HepG2 (cell line): Measurements from ENCODE around the gene CDK7. TPM values are rescaled to one million over a fixed set of nuclear protein-coding genes. Genes with fewer than 3 reads are reported as not detected.

ENCODE experiments used
- ATAC-seq: fragments of 200-7000 bp; cut with Tn5 transposase; 3 replicates; pipeline ENCODE4 v1.9.1; 2020; ENCODE audit warnings: mild to moderate bottlenecking, moderate library complexity
- BruUV-seq: library from RNA; stranded (reverse); fragments of 400-500 nt; replicated peaks from 2 replicates; lab custom pipeline; 2021; lab: Mats Ljungman, UMichigan
- CTCF ChIA-PET: fragments of 300-600 bp; formaldehyde crosslinking; extraction: SDS; loops from one replicate; lab custom pipeline; 2021; ENCODE audit warnings: low total read pairs, inconsistent platforms, low intra/inter-chr PET ratio; lab: Yijun Ruan, JAX
- POLR2A ChIA-PET: fragments of 350-600 bp; sonication (Branson Sonifier 250); formaldehyde crosslinking; loops from one replicate; lab custom pipeline; 2020; ENCODE audit warnings: antibody characterized with exemption, inconsistent platforms; lab: Yijun Ruan, JAX
- DNase-seq: peaks from one replicate; pipeline ENCODE4 v3.0.0-alpha.2; 2015; ENCODE audit warnings: low spot score
- FAIRE-seq: peaks from 3 replicates; lab custom pipeline; 2011; peaks lifted over from hg19 to GRCh38; lab: Jason Lieb, UNC
- H2AFZ ChIP-seq: one replicate; pipeline ENCODE4 v1.6.1; 2011; ENCODE audit warnings: low read length, inconsistent platforms
- H3K27ac ChIP-seq: fragments of 300-600 bp; 3 replicates; pipeline ENCODE4 v1.8.0; 2011; ENCODE audit warnings: mixed run types, mild to moderate bottlenecking, mixed read lengths, low read length, inconsistent platforms; ENCODE audit not compliant: insufficient read depth; ENCODE audit errors: extremely low read length
- H3K27me3 ChIP-seq, 2 experiments: fragments of 200-600 bp in 1 of 2; 2 replicates in 1 of 2; 3 replicates in 1 of 2; pipeline versions ENCODE4 v1.6.0 to v1.8.0; 2011; ENCODE audit warnings: low read length in 2 of 2, mild to moderate bottlenecking in 2 of 2, moderate library complexity in 2 of 2, inconsistent platforms in 1 of 2; ENCODE audit not compliant: insufficient read depth in 2 of 2, control insufficient read depth in 1 of 2
- H3K36me3 ChIP-seq, 2 experiments: fragments of 200-600 bp in 1 of 2; replicated peaks in 1 of 2; 2 replicates in 1 of 2; 3 replicates in 1 of 2; pipeline versions ENCODE4 v1.5.1 to v1.8.0; 2011; ENCODE audit warnings: low read length in 2 of 2, inconsistent platforms in 1 of 2; ENCODE audit not compliant: insufficient read depth in 2 of 2, control insufficient read depth in 1 of 2
- H3K4me1 ChIP-seq: 2 replicates; pipeline ENCODE4 v1.5.1; 2012; ENCODE audit warnings: low read length, inconsistent platforms; ENCODE audit not compliant: insufficient read depth
- H3K4me2 ChIP-seq: 2 replicates; pipeline ENCODE4 v1.6.0; 2011; ENCODE audit warnings: low read depth, low read length, inconsistent platforms
- H3K4me3 ChIP-seq, 3 experiments: fragments of 200-600 bp in 1 of 3; sonication (generic), shearing (Covaris generic) in 1 of 3; replicated peaks in 1 of 3; 2 replicates each; pipeline ENCODE4 v1.5.1; 2011 to 2016; ENCODE audit warnings: low read length in 3 of 3, inconsistent platforms in 2 of 3, low read depth in 2 of 3, mild to moderate bottlenecking in 2 of 3, control low read depth in 1 of 3, mixed read lengths in 1 of 3; ENCODE audit not compliant: insufficient read depth in 1 of 3
- H3K79me2 ChIP-seq: one replicate; pipeline ENCODE4 v1.6.1; 2011; ENCODE audit warnings: low read length, inconsistent platforms; ENCODE audit not compliant: insufficient read depth
- H3K9ac ChIP-seq: 2 replicates; pipeline ENCODE4 v1.6.0; 2011; ENCODE audit warnings: mild to moderate bottlenecking, low read depth, low read length, inconsistent platforms; ENCODE audit not compliant: insufficient read depth
- H3K9me3 ChIP-seq: 2 replicates; pipeline ENCODE4 v1.5.1; 2012; ENCODE audit warnings: mild to moderate bottlenecking, low read length
- H4K20me1 ChIP-seq: 2 replicates; pipeline ENCODE4 v1.6.0; 2011; ENCODE audit warnings: inconsistent platforms, mild to moderate bottlenecking, low read length, moderate library complexity; ENCODE audit not compliant: insufficient read depth
- ARNT ChIP-seq: fragments of 450-650 bp; IDR thresholded peaks from 2 replicates; pipeline ENCODE4 v1.6.1; 2017
- CCAR2 ChIP-seq: fragments of 200-400 bp; formaldehyde crosslinking; optimal IDR thresholded peaks from 2 replicates; pipeline ENCODE3; 2018; ENCODE audit warnings: low read depth, mild to moderate bottlenecking, low read length, moderate library complexity
- KDM6A ChIP-seq: IDR thresholded peaks from 2 replicates; pipeline ENCODE4 v1.6.1; 2016; ENCODE audit warnings: low read depth
- MED8 ChIP-seq: sonication (generic); formaldehyde crosslinking; IDR thresholded peaks from 2 replicates; pipeline ENCODE4 v1.8.1; 2023; ENCODE audit warnings: mild to moderate bottlenecking, missing genetic modification reagents; ENCODE audit not compliant: insufficient replicate concordance
- MEIS1 ChIP-seq: sonication (generic); formaldehyde crosslinking; IDR thresholded peaks from 2 replicates; pipeline ENCODE4 v1.9.0; 2021; ENCODE audit warnings: mild to moderate bottlenecking, missing genetic modification reagents, moderate library complexity, borderline replicate concordance
- MLLT10 ChIP-seq: sonication (generic); formaldehyde crosslinking; IDR thresholded peaks from 2 replicates; pipeline ENCODE4 v1.4.0; 2020; ENCODE audit warnings: missing genetic modification reagents
- MTA3 ChIP-seq: sonication (generic); formaldehyde crosslinking; IDR thresholded peaks from 2 replicates; pipeline ENCODE4 v1.4.0; 2020; ENCODE audit warnings: missing genetic modification reagents
- RFX1 ChIP-seq: fragments of 450-650 bp; IDR thresholded peaks from 2 replicates; pipeline ENCODE4 v1.6.1; 2017
- SOX13 ChIP-seq, 3 experiments: fragments of 450-650 bp in 1 of 3; sonication (generic) in 1 of 3; formaldehyde crosslinking in 1 of 3; IDR thresholded peaks in 2 of 3; conservative IDR thresholded peaks in 1 of 3; 2 replicates each; pipeline versions ENCODE4 v1.5.0 to v1.6.1; 2016 to 2020; ENCODE audit warnings: antibody characterized with exemption in 1 of 3, mild to moderate bottlenecking in 1 of 3, missing compliant biosample characterization in 1 of 3, missing genetic modification reagents in 1 of 3, moderate library complexity in 1 of 3
- ZNF333 ChIP-seq: sonication (generic); formaldehyde crosslinking; IDR thresholded peaks from 2 replicates; pipeline ENCODE4 v1.4.0; 2020; ENCODE audit warnings: mild to moderate bottlenecking, missing genetic modification reagents, borderline replicate concordance
- ZNF746 ChIP-seq: sonication (generic); formaldehyde crosslinking; IDR thresholded peaks from 2 replicates; pipeline ENCODE4 v1.8.0; 2022; ENCODE audit warnings: mild to moderate bottlenecking, missing genetic modification reagents
- ZNF773 ChIP-seq: sonication (generic); formaldehyde crosslinking; IDR thresholded peaks from 2 replicates; pipeline ENCODE4 v1.4.0; 2020; ENCODE audit warnings: missing genetic modification reagents, borderline replicate concordance
- ZNF777 ChIP-seq: sonication (generic); formaldehyde crosslinking; IDR thresholded peaks from 2 replicates; pipeline ENCODE4 v1.4.0; 2020; ENCODE audit warnings: missing genetic modification reagents
- ZSCAN31 ChIP-seq: sonication (generic); formaldehyde crosslinking; IDR thresholded peaks from 2 replicates; pipeline ENCODE4 v1.5.0; 2020; ENCODE audit warnings: low read depth, mild to moderate bottlenecking, missing genetic modification reagents
- WGBS: methylation state at CpG from one replicate; pipeline ENCODE4 v1.1.6; 2017; ENCODE audit warnings: low lambda C conversion rate; 5-methylcytosine and 5-hydroxymethylcytosine counted together
- in situ Hi-C: cut with HindIII; loops from 2 replicates; pipeline ENCODE4 v1.10.0; 2017; ENCODE audit warnings: low pct_unique_long_range_greater_than_20kb; ENCODE audit not compliant: extremely low pct_ligation_motif_present
- intact Hi-C: fragments of 100-400 bp; cut with micrococcal nuclease; formaldehyde crosslinking; loops from one replicate; pipeline ENCODE4 v1.10.0; 2022; ENCODE audit not compliant: unreplicated experiment
- polyA plus RNA-seq, 8 experiments: library from polyadenylated mRNA; depleted of rRNA in 3 of 8; stranded (reverse) in 7 of 8; unstranded in 1 of 8; fragments of >200 nt; fragmentation: Illumina TruSeq in 4 of 8; extraction: Trizol in 4 of 8; gene quantifications; 2 replicates each; pipeline versions ENCODE4 v1.2.1 to v1.2.3, GENCODE V29; 2011 to 2016; ENCODE audit warnings: low read depth in 4 of 8, missing spikeins in 1 of 8, mixed read lengths in 1 of 8; ENCODE audit not compliant: insufficient read depth in 1 of 8
- total RNA-seq, 5 experiments: library from RNA; depleted of rRNA; stranded (reverse); fragments of >200 nt; fragmentation: Illumina TruSeq; extraction: Trizol; gene quantifications; 2 replicates each; pipeline ENCODE4 v1.2.3, GENCODE V29; 2016; ENCODE audit warnings: low read depth in 1 of 5
- TF ChIP-seq, protein P1 (sequence below): sonication (generic); formaldehyde crosslinking; IDR thresholded peaks from 2 replicates; pipeline ENCODE4 v1.9.0; 2021; ENCODE audit warnings: missing genetic modification reagents, borderline replicate concordance
- TF ChIP-seq, protein P2 (sequence below): sonication (generic); formaldehyde crosslinking; IDR thresholded peaks from 2 replicates; pipeline ENCODE4 v1.9.0; 2021; ENCODE audit warnings: mild to moderate bottlenecking, missing genetic modification reagents

CDK7 gene
- total and polyA plus RNA-seq, 2 of the 13 experiments (the other 11 are each of a cell fraction or from before 2014, with no cell fraction given) = 41.2 to 54.9 TPM

DNA sequence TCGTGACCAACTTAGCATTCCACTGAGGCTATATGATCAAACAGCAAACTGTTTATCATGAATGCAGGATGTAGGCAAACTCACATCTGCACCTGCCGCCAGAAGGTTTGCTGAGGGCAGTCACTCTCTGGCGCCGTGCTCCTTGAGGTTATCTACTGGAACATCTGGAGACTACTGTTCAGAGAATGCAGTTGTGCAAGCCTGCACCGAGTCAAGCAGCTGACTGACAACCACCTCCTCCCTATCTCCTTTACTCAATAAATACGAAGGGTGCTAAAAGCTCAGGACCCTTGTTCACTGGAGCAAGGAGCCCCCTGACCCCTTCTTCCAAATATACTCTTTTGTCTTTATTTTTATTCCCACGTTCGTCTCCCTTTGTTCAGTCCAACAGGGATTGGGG, 70.8 kb downstream of the CDK7 start (continued):
- TF ChIP-seq MTA3 (no peak), ZSCAN31 (CRISPR knock-in tag) (no peak), MED8 (CRISPR knock-in tag) (no peak), RFX1 (no peak), ZNF746 (CRISPR knock-in tag) (no peak), ZNF333 (CRISPR knock-in tag) (no peak), ZNF773 (CRISPR knock-in tag) (no peak), MEIS1 (CRISPR knock-in tag) (no peak), CCAR2 (no peak)
- TF ChIP-seq, protein P1, sequence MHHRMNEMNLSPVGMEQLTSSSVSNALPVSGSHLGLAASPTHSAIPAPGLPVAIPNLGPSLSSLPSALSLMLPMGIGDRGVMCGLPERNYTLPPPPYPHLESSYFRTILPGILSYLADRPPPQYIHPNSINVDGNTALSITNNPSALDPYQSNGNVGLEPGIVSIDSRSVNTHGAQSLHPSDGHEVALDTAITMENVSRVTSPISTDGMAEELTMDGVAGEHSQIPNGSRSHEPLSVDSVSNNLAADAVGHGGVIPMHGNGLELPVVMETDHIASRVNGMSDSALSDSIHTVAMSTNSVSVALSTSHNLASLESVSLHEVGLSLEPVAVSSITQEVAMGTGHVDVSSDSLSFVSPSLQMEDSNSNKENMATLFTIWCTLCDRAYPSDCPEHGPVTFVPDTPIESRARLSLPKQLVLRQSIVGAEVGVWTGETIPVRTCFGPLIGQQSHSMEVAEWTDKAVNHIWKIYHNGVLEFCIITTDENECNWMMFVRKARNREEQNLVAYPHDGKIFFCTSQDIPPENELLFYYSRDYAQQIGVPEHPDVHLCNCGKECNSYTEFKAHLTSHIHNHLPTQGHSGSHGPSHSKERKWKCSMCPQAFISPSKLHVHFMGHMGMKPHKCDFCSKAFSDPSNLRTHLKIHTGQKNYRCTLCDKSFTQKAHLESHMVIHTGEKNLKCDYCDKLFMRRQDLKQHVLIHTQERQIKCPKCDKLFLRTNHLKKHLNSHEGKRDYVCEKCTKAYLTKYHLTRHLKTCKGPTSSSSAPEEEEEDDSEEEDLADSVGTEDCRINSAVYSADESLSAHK = no peak

DNA sequence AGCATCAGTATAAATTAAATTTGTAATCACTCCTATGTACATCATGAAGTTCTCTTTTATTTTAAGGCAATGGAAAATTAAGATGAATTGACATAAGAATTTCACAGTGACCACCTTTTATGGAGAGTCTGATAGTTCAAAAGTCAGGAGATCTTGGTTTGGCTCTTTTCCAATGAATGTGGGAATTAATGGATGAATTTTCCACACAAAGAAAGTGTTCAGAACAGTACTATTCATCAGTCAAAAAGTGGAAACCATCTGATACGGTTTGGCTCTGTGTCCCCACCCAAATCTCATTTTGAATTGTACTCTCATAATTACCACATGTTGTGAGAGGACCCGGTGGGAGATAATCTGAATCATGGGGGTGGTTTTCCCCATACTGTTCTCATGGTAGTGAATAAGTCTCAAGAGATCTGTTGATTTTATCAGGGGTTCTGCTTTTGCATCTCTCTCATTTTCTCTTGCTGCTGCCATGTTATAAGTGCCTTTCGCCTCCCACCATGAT, 73.4 kb downstream of the CDK7 start:
- no peak for FAIRE-seq
- BruUV-seq = no TSS peak
- Histone ChIP-seq H3K9me3 (no peaks in the 10 kb centered on the region), H3K27ac (no peak overlapping the region), H3K4me3 (no peak overlapping the region), H3K4me1 (no peaks in the 10 kb centered on the region), H3K9ac (no peak overlapping the region), H3K4me2 (no peak overlapping the region), H3K79me2 (no peaks in the 10 kb centered on the region), H3K36me3 (peaks cover 1 to 7% of the 10 kb centered on the region in 2 experiments; a peak in 3 of 5 replicates), H4K20me1 (no peaks in the 10 kb centered on the region), H3K27me3 (no peaks in the 10 kb centered on the region), H2AFZ (no peak overlapping the region)
- no peak for DNase-seq
- WGBS = 77% methylated on average over 3 of the region's 3 CpGs
- CTCF ChIA-PET = no interaction called here
- intact Hi-C loops = no loop called here
- POLR2A ChIA-PET = no interaction called here
- in situ Hi-C loops = no loop called here
- no peak for ATAC-seq
- TF ChIP-seq, protein P2, sequence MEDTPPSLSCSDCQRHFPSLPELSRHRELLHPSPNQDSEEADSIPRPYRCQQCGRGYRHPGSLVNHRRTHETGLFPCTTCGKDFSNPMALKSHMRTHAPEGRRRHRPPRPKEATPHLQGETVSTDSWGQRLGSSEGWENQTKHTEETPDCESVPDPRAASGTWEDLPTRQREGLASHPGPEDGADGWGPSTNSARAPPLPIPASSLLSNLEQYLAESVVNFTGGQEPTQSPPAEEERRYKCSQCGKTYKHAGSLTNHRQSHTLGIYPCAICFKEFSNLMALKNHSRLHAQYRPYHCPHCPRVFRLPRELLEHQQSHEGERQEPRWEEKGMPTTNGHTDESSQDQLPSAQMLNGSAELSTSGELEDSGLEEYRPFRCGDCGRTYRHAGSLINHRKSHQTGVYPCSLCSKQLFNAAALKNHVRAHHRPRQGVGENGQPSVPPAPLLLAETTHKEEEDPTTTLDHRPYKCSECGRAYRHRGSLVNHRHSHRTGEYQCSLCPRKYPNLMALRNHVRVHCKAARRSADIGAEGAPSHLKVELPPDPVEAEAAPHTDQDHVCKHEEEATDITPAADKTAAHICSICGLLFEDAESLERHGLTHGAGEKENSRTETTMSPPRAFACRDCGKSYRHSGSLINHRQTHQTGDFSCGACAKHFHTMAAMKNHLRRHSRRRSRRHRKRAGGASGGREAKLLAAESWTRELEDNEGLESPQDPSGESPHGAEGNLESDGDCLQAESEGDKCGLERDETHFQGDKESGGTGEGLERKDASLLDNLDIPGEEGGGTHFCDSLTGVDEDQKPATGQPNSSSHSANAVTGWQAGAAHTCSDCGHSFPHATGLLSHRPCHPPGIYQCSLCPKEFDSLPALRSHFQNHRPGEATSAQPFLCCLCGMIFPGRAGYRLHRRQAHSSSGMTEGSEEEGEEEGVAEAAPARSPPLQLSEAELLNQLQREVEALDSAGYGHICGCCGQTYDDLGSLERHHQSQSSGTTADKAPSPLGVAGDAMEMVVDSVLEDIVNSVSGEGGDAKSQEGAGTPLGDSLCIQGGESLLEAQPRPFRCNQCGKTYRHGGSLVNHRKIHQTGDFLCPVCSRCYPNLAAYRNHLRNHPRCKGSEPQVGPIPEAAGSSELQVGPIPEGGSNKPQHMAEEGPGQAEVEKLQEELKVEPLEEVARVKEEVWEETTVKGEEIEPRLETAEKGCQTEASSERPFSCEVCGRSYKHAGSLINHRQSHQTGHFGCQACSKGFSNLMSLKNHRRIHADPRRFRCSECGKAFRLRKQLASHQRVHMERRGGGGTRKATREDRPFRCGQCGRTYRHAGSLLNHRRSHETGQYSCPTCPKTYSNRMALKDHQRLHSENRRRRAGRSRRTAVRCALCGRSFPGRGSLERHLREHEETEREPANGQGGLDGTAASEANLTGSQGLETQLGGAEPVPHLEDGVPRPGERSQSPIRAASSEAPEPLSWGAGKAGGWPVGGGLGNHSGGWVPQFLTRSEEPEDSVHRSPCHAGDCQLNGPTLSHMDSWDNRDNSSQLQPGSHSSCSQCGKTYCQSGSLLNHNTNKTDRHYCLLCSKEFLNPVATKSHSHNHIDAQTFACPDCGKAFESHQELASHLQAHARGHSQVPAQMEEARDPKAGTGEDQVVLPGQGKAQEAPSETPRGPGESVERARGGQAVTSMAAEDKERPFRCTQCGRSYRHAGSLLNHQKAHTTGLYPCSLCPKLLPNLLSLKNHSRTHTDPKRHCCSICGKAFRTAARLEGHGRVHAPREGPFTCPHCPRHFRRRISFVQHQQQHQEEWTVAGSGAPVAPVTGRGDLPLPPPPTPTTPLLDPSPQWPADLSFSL (CRISPR knock-in tag) = no peak
- TF ChIP-seq KDM6A (no peak), SOX13 (IDR thresholded peaks at IDR 0.05) (no peak), SOX13 (CRISPR knock-in tag; conservative IDR thresholded peaks at IDR 0.05 in 1 of 2, IDR thresholded peaks at IDR 0.05 in 1 of 2) (no peak), MLLT10 (no peak), ZNF777 (no peak), ARNT (no peak)
